Measurements from ENCODE around the gene RBM47.

The RBM47 gene

GRCh38 chr4:40622913-40623312, 6.8 kb downstream of the RBM47 start:
- DNase-seq = no peak

GRCh38 chr4:40621592-40622512, 7.8 kb downstream of the RBM47 start:
- DNase-seq = peak; percentile 13

- DNase-seq = no peak
These were observed 8.5 kb downstream of the RBM47 start for GRCh38 chr4:40621229-40621591.

- DNase-seq = no peak
These were observed 10.1 kb downstream of the RBM47 start for GRCh38 chr4:40619600-40619999.

GRCh38 chr4:40617872-40618271, 11.8 kb downstream of the RBM47 start:
- DNase-seq = no peak

DNA sequence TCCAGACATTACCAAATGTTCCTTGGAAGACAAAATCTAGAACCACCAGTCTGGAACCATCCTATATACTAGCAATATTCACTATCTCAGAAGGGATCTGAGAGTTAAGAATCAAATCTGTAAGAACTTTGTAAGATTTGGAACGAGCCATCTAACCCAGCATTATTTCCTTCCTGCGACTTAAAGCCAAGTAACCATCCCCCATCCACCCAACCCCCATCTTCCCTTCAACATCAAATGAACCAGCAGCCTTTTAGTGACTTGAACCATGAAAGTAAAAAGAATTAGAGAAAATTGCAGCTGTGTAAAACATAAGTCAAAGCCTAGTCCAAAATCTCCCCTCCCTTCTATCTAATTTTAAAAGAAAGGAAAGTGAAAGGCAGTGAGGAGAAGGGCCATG, 15.6 kb downstream of the RBM47 start:
- no peak for DNase-seq

DNA sequence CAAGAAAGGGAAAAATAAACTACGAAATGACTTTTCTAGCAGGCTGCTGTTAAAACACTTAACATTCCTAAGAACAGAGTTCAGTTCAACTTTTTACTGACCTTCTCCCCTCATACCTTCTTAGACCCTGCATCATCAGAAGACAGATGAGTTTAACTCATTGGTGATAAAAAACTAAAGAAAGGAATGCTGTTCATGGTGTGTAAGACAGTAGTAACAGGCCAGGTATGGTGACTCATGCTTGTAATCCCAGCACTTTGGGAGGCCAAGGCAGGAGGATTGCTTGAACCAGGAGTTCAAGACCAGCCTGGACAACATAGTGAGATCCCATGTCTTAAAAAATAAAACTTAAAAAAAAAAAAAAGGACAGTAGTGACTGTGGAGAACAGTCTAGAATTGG, 16.2 kb downstream of the RBM47 start:
- DNase-seq = no peak

- no peak for DNase-seq
These were observed 16.8 kb downstream of the RBM47 start for GRCh38 chr4:40612831-40613230.

GRCh38 chr4:40612283-40612682, 17.4 kb downstream of the RBM47 start:
- no peak for DNase-seq

- no peak for DNase-seq
These were observed 21.0 kb downstream of the RBM47 start for GRCh38 chr4:40608628-40609027.

GRCh38 chr4:40607221-40607620, 22.4 kb downstream of the RBM47 start:
- DNase-seq = no peak

DNA sequence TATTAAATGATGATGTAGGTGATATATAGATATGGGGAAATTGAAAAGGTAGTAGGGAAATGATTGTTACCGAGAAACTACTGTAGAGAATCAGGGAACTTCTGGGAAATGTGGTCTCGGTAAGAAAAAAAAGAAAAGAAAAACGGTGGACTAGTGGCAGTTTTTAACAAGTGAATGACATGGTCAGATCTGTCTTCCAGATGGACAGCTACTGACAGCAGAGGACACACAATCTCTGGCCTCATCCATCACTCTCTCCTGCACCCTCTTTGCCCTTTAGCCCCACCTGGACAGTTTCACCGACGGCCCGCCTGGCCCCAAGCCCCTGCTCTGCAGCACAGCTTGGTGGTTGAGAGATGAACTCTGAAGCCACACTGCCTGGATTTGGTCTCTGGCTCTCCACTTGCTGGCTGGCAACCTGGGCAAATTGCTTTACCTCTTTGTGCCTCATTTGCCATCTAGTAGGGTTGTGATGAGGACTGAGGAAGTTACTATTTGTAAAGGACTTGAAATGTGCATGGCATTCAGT, 23.4 kb downstream of the RBM47 start:
- no peak for DNase-seq

DNA sequence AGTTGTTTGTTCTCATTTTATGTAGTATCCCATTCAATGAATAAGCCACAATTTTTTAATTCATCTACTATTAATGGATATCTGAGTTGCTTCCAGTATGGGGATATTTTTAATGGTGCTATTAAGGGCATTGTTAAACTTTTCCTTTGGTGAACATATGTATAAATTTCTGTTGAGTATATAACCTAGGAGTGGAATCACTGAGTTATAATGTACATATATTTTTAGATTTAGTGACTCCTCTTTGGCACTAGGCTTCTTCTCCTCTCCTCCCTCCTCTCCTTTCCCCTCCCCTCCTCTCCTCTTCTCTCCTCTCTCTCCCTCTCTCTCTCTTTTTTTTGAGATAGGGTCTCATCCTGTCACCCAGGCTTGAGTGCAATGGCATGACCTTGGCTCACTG, 26.4 kb downstream of the RBM47 start:
- DNase-seq = no peak

DNA sequence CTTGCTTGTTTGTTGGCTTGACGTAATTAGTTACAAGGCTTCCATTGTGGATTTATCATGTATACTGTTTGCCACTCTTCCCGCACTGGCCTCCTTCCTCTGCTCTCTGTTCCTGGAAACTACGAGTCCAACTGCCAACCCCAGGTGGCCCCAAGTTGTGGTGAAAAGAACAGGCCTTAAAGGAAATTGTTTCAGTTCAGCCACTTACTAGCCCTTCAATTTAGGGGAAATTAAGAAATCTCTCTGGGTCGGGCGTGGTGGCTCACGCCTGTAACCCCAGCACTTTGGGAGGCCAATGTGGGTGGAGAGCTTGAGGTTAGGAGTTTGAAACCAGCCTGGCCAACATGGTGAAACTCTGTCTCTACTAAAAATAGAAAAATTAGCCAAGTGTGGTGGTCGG, 28.0 kb downstream of the RBM47 start:
- DNase-seq = no peak

DNA sequence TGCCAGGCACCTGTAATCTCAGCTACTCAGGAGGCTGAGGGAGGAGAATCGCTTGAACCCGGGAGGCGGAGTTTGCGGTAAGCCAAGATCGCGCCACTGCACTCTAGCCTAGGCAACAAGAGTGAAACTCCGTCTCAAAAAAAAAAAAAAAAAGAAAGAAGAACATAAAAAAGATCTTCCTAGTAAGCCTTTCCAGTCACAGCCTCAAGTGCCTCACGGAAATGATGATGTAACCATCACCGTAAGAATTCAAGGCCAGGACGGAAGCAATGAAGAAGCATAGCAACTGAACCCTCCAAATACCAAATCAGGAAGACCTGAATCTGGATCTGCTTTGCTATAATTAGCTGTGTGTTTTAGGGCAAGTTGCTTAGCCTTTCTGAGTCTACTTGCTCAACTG, 28.8 kb downstream of the RBM47 start:
- no peak for DNase-seq

DNA sequence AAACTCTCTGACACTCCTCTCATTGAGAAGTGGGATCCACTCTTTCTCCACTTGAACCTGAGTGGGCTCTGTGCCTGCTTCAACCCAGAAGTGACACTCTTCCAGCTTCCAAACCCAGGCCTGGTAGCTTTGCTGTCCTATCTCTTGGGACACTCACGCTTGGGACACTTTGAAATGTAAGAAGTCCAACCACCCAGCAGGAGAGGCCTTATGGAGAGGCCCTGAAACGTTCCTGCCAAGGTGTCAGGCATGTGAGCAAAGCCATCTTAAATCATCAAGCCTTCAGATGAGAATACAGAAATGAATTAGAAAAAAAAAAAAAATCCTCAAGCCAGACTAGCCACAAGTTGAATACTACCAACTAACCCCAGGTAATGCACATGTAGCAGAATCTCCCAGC, 30.2 kb downstream of the RBM47 start:
- no peak for DNase-seq

DNA sequence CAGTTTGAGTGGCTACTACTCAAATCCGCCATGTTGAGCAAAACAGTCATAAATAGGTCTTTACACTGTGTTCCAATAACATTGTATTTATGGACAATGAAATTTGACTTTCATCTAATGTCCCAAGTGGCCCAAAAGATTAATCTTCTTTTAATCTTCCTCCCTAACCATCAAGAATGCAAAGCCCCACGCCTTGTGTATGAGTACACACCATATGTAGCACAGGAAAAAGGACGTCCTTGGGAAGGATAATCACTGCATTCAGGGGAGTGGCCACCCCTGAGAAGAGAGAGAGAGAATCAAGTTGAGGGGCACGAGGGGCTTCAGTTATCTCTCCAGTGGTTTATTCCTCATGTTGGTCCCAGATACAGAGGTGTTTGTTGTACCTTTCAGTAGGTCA, 33.1 kb downstream of the RBM47 start:
- DNase-seq = no peak

GRCh38 chr4:40595981-40596380, 33.7 kb downstream of the RBM47 start:
- no peak for DNase-seq

DNA sequence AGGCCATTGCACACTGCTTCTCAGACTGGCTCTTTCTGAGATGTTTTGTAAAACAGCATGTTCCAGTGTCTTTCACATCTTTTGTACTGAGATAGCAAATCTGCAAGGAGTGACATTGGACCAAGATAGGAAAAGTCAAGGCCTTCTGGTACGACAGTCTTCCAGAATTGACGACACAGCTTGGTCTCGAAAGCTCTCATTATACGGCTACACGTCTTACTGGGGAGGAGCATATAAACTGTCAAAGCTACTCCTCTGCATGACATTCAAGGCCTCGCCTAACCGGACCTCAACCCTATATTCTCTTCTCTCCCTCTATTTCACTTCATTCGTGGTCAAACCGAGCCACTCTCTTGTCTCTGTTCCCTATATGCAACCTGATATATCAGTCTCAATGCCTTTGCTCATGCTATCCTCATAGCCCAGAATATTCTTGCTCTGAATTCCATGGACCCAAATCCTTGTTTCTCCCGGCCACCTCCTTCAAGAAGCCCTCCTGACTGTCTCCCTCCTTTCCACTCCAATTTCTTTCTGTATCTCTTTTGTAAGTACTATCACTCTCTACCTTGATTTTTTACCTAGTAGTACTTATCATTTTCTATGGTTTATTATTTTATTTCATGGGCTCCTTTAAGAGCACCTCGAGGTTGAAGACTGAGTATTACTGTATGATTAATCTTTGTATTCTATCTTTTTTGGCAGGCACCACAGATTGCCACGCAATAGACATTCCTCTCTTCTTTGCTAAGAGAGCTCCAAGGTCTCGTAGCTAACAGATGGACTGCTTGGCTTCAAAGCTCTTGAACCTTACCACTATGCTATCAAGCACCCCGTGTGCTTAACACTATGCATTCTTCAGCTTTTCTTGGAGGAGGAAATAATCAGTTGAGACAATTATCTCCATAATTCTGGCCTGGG, 35.1 kb downstream of the RBM47 start:
- DNase-seq = no peak

DNA sequence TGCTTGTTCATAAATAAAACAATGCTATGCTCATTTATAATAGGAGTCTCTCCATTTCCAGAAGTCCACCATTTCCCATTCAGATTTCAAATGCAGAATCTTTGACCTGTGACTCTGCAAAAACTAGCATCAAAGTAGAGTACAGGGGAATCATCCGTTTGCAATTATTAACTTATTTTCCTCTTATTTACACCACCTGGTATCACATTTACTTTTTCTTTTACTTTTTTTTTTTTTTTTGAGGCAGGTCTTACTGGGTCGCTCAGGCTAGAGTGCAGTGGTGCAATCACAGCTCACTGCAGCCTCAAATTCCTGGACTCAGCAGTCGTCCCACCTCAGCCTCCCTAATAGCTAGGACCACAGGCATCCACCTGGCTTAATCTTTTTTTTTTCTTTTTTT, 37.6 kb downstream of the RBM47 start:
- no peak for DNase-seq

DNA sequence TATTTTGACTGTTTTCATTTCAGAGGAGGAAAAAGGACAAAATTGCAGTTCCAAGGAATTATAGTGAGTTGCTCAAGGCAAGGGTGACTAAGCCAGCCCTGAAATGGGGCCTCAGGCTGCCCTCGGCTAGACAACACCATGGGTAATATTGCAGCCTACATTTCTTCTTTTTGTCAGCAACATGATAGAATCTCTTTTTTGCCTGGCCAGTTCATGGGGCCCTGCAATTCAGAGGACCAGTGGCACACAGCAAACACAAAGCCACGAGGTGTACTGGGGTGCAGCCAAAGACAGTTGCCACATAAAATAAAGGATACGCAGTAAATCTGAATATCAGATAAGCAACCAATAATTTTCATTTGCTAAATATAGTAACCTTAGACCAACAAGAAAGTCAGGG, 41.8 kb downstream of the RBM47 start:
- no peak for DNase-seq

DNA sequence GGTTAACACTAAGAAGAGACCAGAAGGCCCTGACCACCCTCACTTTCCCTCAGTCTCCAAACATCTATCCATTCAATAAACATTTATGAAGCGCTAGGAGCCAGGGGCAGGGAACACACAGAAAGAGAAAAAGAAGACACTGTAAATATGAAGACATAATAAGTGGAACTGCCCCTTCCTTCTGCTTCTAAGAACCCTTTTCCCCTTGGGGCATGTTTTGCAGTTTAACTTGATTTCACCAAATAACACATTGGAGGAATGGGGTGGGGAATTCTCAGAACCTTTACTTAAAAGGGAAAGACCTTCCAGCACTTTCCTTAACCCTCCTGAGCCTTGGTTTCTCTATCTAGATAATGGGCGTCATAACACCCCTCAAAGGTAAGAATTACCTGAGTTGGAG, 42.3 kb downstream of the RBM47 start:
- no peak for DNase-seq

GRCh38 chr4:40586729-40587128, 42.9 kb downstream of the RBM47 start:
- DNase-seq = no peak

DNA sequence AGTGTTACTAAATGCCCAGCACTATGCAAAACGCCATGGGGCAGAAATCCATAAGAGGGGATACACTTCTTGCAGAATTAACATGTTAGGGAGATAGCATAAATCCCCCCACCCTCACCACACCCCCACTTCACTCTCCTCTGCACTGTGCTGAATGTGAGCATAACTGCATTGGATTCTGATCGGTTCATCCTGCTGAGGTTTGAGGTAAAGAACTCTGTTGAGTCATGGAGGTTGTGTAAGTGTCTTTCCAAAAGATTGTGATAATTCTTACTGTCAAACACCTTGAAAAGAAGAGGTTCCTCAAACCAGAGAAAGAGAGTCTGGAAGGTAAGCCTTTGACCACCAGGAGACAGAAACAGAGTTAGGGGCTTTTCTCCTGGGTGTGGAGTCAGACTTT, 43.6 kb downstream of the RBM47 start:
- no peak for DNase-seq
